Epithelial cell of esophagus (primary cell): ENCODE data around the gene KCNH5.
A peak's percentile ranks its signal among the peaks of the same experiment; 100 is the strongest.

ENCODE experiments used
- DNase-seq: peaks from one replicate; pipeline ENCODE4 v3.0.0; 2010; ENCODE audit warnings: low read depth
- H3K4me3 ChIP-seq: 2 replicates; pipeline ENCODE4 v1.5.1; 2011; ENCODE audit warnings: mild to moderate bottlenecking, low read length, control low read depth
- TF ChIP-seq, protein P1 (sequence below): IDR thresholded peaks from 2 replicates; pipeline ENCODE4 v1.5.1; 2011; ENCODE audit warnings: low read depth, mild to moderate bottlenecking, low read length, control low read depth, inconsistent platforms; ENCODE audit not compliant: insufficient read depth; ENCODE audit errors: missing control alignments

Gene KCNH5

DNA sequence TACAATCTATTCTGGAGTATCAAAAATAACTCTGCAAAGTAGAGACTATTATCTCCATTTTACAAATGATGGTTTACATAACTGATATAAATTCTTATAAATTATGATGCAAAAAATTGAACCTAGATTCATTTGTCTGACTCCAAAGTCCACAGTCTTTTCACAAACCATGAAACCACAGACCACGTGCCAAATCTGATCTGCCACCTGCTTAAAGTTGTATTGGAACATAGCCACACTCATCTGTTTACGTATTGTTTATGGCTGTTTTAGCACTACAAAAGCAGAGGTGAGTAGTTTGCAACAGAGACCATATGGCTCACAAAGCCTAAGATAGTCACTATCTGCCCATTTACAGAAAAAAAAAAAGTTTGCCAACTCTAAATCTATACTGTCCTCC, 105.3 kb downstream of the KCNH5 start:
- H3K4me3 ChIP-seq: no peak overlapping the region
- no peak for DNase-seq
- TF ChIP-seq, protein P1, sequence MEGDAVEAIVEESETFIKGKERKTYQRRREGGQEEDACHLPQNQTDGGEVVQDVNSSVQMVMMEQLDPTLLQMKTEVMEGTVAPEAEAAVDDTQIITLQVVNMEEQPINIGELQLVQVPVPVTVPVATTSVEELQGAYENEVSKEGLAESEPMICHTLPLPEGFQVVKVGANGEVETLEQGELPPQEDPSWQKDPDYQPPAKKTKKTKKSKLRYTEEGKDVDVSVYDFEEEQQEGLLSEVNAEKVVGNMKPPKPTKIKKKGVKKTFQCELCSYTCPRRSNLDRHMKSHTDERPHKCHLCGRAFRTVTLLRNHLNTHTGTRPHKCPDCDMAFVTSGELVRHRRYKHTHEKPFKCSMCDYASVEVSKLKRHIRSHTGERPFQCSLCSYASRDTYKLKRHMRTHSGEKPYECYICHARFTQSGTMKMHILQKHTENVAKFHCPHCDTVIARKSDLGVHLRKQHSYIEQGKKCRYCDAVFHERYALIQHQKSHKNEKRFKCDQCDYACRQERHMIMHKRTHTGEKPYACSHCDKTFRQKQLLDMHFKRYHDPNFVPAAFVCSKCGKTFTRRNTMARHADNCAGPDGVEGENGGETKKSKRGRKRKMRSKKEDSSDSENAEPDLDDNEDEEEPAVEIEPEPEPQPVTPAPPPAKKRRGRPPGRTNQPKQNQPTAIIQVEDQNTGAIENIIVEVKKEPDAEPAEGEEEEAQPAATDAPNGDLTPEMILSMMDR: no peak

DNA sequence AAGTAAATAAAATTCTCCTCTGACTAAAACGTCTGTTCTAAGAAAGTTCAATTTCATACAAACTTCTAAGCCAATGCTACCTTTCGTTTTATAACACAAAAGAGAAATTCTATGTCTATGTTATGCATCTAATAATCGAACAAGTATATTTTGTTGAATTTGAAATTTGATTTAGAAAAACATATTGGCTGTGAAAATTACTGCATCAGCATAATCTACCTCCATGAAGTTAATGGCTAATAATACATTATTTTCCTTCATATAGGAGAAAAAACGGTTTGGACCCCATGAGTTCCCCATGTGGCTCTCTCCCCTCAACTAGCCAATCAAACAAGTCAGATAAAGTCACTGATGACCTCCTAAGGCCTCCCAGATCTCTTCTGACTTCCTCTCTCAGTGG, 106.5 kb downstream of the KCNH5 start:
- TF ChIP-seq, protein P1: no peak
- no peak for DNase-seq
- H3K4me3 ChIP-seq: no peak overlapping the region

DNA sequence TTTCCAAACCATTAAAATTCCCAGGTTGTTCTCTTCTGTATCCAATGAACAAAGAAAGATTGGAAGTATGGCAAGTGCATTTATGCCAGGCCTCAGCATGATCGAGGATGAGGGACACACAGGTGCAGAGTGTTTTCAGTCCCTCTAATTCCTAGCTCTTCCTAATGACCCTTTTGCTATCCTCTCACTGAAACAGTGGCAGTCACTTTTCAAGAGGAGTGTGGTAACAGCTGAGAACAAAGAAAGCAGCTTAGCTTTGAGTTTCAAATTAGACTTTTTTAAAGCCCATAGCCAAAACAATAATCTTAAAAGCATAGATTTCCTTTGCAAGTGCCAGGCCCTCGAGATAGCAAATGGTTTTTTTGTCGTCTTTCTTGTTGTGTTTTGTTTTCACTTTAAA, 110.8 kb downstream of the KCNH5 start:
- H3K4me3 ChIP-seq: no peak overlapping the region
- TF ChIP-seq, protein P1: no peak
- DNase-seq: no peak

- TF ChIP-seq, protein P1: no peak
- H3K4me3 ChIP-seq: no peak overlapping the region
- no peak for DNase-seq
Measured at GRCh38 chr14:62921466-62921865, 123.8 kb downstream of the KCNH5 start.

DNA sequence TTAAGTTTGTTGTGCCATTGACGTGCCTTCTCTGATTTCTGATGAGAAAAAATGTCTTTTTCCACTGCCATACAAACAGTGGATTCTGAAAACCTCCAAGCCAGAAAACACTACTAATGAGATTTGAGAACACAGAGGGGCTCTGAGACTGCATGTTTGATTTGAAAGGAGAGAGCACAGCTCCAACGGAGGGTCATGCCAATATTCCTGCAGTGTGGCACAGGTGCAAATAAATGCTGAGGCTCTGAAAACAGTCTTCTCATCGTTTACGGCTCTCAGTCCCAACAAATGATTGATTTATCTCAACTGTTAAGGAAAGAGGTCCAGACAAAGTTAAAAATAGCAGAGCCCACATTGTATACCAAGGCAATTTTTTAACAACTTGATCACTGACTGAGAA, 128.7 kb downstream of the KCNH5 start:
- no peak for DNase-seq
- H3K4me3 ChIP-seq: no peak overlapping the region
- TF ChIP-seq, protein P1: no peak

DNA sequence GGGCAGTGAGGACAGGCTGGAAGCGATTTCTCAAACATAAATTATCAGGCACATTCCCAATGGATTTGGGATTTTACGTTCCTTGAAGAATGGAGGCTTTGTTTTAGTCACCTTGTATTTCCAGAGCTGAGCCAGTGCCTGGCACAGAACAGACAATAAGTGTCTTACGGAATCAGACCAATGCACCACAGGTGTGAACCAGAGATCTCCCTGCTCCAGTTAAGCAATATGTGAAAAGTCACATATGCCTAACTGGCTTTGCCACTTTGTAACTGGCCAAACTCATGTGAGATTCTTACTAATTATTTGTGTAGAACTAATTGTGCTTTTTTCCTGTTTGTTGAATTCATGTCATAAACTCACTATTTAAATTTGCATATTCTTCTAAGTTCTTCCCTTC, 130.4 kb downstream of the KCNH5 start:
- peak; percentile 55 for DNase-seq
- TF ChIP-seq, protein P1: no peak
- H3K4me3 ChIP-seq: no peak overlapping the region

GRCh38 chr14:62914025-62914424, 131.2 kb downstream of the KCNH5 start:
- peak; percentile 16 for DNase-seq
- no peak overlapping the region for H3K4me3 ChIP-seq
- TF ChIP-seq, protein P1: no peak
